ENCODE measurements around the gene KRT3.

KRT3 gene

GRCh38 chr12:52808573-52809160, 12.8 kb upstream of the KRT3 start:
- DNase-seq, result no peak
- H3K9me3 ChIP-seq, result no peaks in the 10 kb centered on the region
- H3K4me1 ChIP-seq, result no peaks in the 10 kb centered on the region
- no peaks in the 10 kb centered on the region for H3K36me3 ChIP-seq
- H3K27me3 ChIP-seq, result peaks cover under 1% of the 10 kb centered on the region
- no peak for TF ChIP-seq CTCF (IDR thresholded peaks at IDR 0.05; ENCODE audit: low read depth, low read length)
- H3K4me3 ChIP-seq (ENCODE audit: low read depth, low read length), result no peak overlapping the region

GRCh38 chr12:52807544-52808470, 11.9 kb upstream of the KRT3 start:
- Histone ChIP-seq H3K9me3 (no peaks in the 10 kb centered on the region), H3K36me3 (no peaks in the 10 kb centered on the region), H3K4me3 (ENCODE audit: low read depth, low read length) (no peak overlapping the region), H3K27me3 (no peaks in the 10 kb centered on the region; the same call in 1 of the 2 replicates), H3K4me1 (no peaks in the 10 kb centered on the region)
- no peak for TF ChIP-seq CTCF (IDR thresholded peaks at IDR 0.05; ENCODE audit: low read depth, low read length)
- no peak for DNase-seq

- TF ChIP-seq CTCF (IDR thresholded peaks at IDR 0.05; ENCODE audit: low read depth, low read length), result no peak
- H3K4me3 ChIP-seq (ENCODE audit: low read depth, low read length), result no peak overlapping the region
- H3K36me3 ChIP-seq, result no peaks in the 10 kb centered on the region
These were observed 11.1 kb upstream of the KRT3 start for GRCh38 chr12:52806821-52807543.

GRCh38 chr12:52806169-52806811, 10.4 kb upstream of the KRT3 start:
- no peaks in the 10 kb centered on the region; the same call in 1 of the 2 replicates for H3K27me3 ChIP-seq
- H3K9me3 ChIP-seq, result no peaks in the 10 kb centered on the region
- no peak overlapping the region for H3K4me3 ChIP-seq (ENCODE audit: low read depth, low read length)
- no peaks in the 10 kb centered on the region for H3K4me1 ChIP-seq
- H3K36me3 ChIP-seq, result no peaks in the 10 kb centered on the region
- DNase-seq, result no peak
- TF ChIP-seq CTCF (IDR thresholded peaks at IDR 0.05; ENCODE audit: low read depth, low read length), result no peak

More at GRCh38 chr12:52806821-52807543, 11.1 kb upstream of the KRT3 start:
- Histone ChIP-seq H3K4me1 (no peaks in the 10 kb centered on the region), H3K27me3 (no peaks in the 10 kb centered on the region; the same call in 1 of the 2 replicates), H3K9me3 (no peaks in the 10 kb centered on the region)
- DNase-seq, result no peak

- Histone ChIP-seq H3K27me3 (no peaks in the 10 kb centered on the region; the same call in 1 of the 2 replicates), H3K4me1 (no peaks in the 10 kb centered on the region), H3K36me3 (no peaks in the 10 kb centered on the region), H3K4me3 (ENCODE audit: low read depth, low read length) (no peak overlapping the region), H3K9me3 (no peaks in the 10 kb centered on the region)
- DNase-seq, result no peak
- TF ChIP-seq CTCF (IDR thresholded peaks at IDR 0.05; ENCODE audit: low read depth, low read length), result no peak
These were observed 9.8 kb upstream of the KRT3 start for GRCh38 chr12:52805739-52806138.
